HL-60/S4 treated with retinoic acid at 250 ng/mL for 4 days and 3 days (cell line): ENCODE data around the gene MTCL1.

Experiments used
- in situ Hi-C: fragments of 300-500 bp; cut with MboI; formaldehyde crosslinking; loops from 2 replicates; pipeline ENCODE4 v1.7.0; 2022; ENCODE audit warnings: low sequenced_read_pairs

MTCL1 gene

DNA sequence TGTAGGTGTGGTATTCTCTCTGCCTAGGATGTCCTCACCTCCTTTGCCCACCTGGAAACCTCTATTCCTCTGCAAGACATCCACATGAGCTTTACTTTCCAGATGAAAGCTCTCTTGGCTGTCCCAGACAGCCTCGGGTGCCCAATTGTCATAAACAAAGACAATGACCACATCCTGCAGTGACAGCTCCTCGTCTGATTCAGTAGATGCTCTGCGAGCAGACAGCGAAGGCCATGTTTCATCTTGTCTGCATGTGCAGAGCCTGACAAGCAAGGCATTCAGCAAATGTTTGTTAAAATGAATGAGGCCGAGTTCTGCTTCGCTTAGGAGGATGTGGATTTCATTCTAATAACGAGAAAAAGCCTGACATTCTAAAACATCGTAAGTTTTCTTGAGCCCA is 150.9 kb downstream of the MTCL1 start:
- in situ Hi-C loops: no loop called here

DNA sequence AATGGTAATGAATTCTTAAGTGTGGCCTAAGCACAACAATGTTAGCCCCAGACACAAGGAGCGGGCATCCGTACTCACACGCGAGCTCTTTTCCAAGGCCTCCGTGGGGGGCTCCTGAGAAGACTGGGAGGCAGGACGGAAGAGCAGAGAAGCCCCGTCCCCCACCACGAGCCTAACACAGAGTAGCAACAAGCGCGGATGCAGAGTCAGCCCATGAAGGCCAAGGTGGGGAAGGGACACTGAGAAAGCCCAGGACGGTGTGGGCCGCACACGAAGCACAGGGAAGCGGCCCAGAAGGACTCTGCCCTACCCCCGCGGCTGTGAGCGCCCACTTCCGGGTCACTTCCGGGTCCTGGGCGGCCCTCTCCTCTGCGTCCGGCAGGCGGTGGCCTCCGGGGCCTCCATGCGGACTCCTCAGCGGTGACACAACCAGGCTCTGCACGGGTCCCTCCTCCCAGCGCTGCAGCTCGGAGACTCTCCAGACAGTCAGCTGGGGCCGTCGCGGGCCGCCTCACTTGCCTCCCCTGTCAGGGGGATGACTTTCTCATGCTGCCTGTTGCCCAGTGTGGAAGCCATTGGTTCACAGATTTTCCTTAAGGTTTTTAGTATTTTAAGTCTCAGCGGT is 151.5 kb downstream of the MTCL1 start:
- in situ Hi-C loops: no loop called here

DNA sequence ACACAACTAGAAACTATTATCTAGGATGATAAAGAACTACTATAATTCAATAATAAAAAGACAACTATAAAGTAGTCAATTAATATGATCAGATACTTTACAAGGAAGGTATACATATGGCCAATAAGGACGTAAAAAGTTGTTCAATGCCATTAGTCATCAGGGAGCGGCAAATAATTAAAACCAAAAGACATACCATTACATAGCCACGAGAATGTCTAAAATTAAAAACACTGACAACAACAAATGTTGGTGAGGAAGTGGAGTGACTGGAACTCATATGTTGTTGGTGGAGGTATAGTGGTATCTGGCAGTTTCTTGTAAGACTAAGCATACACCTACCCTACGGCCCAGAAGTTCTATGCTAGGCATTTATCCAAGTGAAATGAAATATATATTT is 152.4 kb downstream of the MTCL1 start:
- in situ Hi-C loops: no loop called here

- in situ Hi-C loops: no loop called here
Measured at GRCh38 chr18:8858888-8859511, 153.6 kb downstream of the MTCL1 start.

- in situ Hi-C loops: no loop called here
Measured at GRCh38 chr18:8860845-8861642, 155.7 kb downstream of the MTCL1 start.

DNA sequence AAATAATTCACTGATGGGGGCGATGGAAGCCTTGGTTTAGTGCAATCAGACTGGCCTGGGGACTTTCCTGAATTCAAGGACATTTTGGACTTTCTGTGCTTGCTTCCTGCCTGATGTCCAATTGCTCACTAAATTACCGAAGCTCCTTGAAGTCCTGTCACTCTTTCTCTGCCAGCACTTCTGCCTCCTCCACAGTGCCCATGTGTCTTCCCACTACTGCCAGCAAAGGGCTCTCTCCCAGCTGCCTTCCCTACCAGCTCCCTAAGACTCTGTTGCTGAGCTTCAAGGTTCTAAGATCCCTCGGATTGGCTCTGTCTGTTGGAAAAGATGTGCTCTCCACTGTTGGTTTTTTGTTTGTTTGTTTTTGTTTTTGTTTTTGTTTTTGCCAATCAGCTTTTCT is 158.1 kb downstream of the MTCL1 start:
- in situ Hi-C loops: no loop called here

DNA sequence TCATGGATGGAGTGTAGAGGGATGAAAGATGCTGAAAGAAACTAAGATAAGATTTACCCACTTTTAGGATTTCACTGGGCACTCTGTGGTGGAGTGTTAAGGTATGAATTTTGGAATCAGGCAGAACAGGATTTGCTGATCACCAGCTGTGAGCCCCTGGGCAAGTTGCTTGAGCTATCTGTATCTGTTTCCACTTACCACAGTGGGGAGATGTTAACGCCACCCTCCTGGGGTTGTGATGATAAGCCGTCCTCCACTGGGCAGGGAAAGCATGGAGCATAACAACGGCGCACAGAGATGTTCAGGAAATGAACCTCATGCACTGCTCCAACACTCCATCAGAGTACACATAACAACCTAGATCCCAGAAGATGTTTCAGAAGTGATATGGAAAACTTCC is 160.6 kb downstream of the MTCL1 start:
- in situ Hi-C loops: no loop called here

GRCh38 chr18:8866679-8867078 is 161.3 kb downstream of the MTCL1 start:
- in situ Hi-C loops: no loop called here

- in situ Hi-C loops: no loop called here
Measured at GRCh38 chr18:8868276-8868675, 162.9 kb downstream of the MTCL1 start.

GRCh38 chr18:8868779-8869415 is 163.5 kb downstream of the MTCL1 start:
- in situ Hi-C loops: no loop called here

GRCh38 chr18:8869696-8870095 is 164.3 kb downstream of the MTCL1 start:
- in situ Hi-C loops: no loop called here

DNA sequence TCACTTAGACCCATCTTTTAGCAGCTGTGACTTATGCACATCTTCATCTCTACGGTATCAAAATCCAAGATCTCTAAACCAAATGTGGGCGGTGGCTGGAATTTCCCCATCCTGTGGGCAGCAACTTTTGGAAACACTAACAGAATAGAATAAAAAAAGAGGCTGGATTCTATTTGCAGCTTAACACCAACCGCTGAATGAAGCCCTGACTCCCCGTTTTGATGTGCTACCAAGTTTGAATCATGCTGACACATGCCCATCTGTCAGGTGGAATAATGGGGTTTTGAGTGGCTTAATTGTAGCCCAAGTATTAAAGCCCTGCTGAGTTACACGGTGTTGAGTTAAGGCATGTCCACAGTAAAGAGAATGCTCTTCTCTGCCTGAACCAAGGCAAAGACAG is 165.2 kb downstream of the MTCL1 start:
- in situ Hi-C loops: no loop called here

GRCh38 chr18:8871489-8871888 is 166.1 kb downstream of the MTCL1 start:
- in situ Hi-C loops: no loop called here

DNA sequence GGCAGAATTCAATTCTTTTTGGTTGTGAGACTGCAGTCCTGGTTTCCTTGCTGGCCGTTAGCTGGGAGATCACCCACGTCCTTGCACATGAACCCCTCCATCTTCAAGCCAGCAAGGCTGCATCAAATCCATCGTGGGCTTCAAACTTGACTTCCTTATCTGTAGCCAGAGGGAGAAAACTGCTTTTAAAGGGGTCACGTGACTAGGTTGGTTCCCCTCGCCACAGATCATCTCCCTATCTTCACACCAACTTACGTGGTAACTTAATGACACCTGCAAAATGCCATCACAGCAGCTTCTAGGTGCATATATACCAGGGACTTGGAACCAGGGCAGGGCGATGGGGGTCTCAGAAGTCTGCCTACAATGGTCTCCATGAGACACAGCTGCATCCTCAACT is 169.5 kb downstream of the MTCL1 start:
- in situ Hi-C loops: no loop called here

GRCh38 chr18:8876887-8877286 is 171.5 kb downstream of the MTCL1 start:
- in situ Hi-C loops: no loop called here

- in situ Hi-C loops: no loop called here
Measured at GRCh38 chr18:8881103-8881502, 175.7 kb downstream of the MTCL1 start.
